HepG2 (cell line): ENCODE measurements around the gene SND1. TPM values are rescaled to one million over a fixed set of nuclear protein-coding genes. Genes with fewer than 3 reads are reported as not detected.

Source experiments
- ATAC-seq: fragments of 200-7000 bp; cut with Tn5 transposase; 3 replicates; pipeline ENCODE4 v1.9.1; 2020; ENCODE audit warnings: mild to moderate bottlenecking, moderate library complexity
- BruUV-seq: library from RNA; stranded (reverse); fragments of 400-500 nt; replicated peaks from 2 replicates; lab custom pipeline; 2021; lab: Mats Ljungman, UMichigan
- CTCF ChIA-PET: fragments of 300-600 bp; formaldehyde crosslinking; extraction: SDS; loops from one replicate; lab custom pipeline; 2021; ENCODE audit warnings: low total read pairs, inconsistent platforms, low intra/inter-chr PET ratio; lab: Yijun Ruan, JAX
- POLR2A ChIA-PET: fragments of 350-600 bp; sonication (Branson Sonifier 250); formaldehyde crosslinking; loops from one replicate; lab custom pipeline; 2020; ENCODE audit warnings: antibody characterized with exemption, inconsistent platforms; lab: Yijun Ruan, JAX
- DNase-seq: peaks from one replicate; pipeline ENCODE4 v3.0.0-alpha.2; 2015; ENCODE audit warnings: low spot score
- FAIRE-seq: peaks from 3 replicates; lab custom pipeline; 2011; peaks lifted over from hg19 to GRCh38; lab: Jason Lieb, UNC
- H2AFZ ChIP-seq: one replicate; pipeline ENCODE4 v1.6.1; 2011; ENCODE audit warnings: low read length, inconsistent platforms
- H3K27ac ChIP-seq: fragments of 300-600 bp; 3 replicates; pipeline ENCODE4 v1.8.0; 2011; ENCODE audit warnings: mixed run types, mild to moderate bottlenecking, mixed read lengths, low read length, inconsistent platforms; ENCODE audit not compliant: insufficient read depth; ENCODE audit errors: extremely low read length
- H3K27me3 ChIP-seq, 2 experiments: fragments of 200-600 bp in 1 of 2; 2 replicates in 1 of 2; 3 replicates in 1 of 2; pipeline versions ENCODE4 v1.6.0 to v1.8.0; 2011; ENCODE audit warnings: low read length in 2 of 2, mild to moderate bottlenecking in 2 of 2, moderate library complexity in 2 of 2, inconsistent platforms in 1 of 2; ENCODE audit not compliant: insufficient read depth in 2 of 2, control insufficient read depth in 1 of 2
- H3K36me3 ChIP-seq, 2 experiments: fragments of 200-600 bp in 1 of 2; replicated peaks in 1 of 2; 2 replicates in 1 of 2; 3 replicates in 1 of 2; pipeline versions ENCODE4 v1.5.1 to v1.8.0; 2011; ENCODE audit warnings: low read length in 2 of 2, inconsistent platforms in 1 of 2; ENCODE audit not compliant: insufficient read depth in 2 of 2, control insufficient read depth in 1 of 2
- H3K4me1 ChIP-seq: 2 replicates; pipeline ENCODE4 v1.5.1; 2012; ENCODE audit warnings: low read length, inconsistent platforms; ENCODE audit not compliant: insufficient read depth
- H3K4me2 ChIP-seq: 2 replicates; pipeline ENCODE4 v1.6.0; 2011; ENCODE audit warnings: low read depth, low read length, inconsistent platforms
- H3K4me3 ChIP-seq, 3 experiments: fragments of 200-600 bp in 1 of 3; sonication (generic), shearing (Covaris generic) in 1 of 3; replicated peaks in 1 of 3; 2 replicates each; pipeline ENCODE4 v1.5.1; 2011 to 2016; ENCODE audit warnings: low read length in 3 of 3, inconsistent platforms in 2 of 3, low read depth in 2 of 3, mild to moderate bottlenecking in 2 of 3, control low read depth in 1 of 3, mixed read lengths in 1 of 3; ENCODE audit not compliant: insufficient read depth in 1 of 3
- H3K79me2 ChIP-seq: one replicate; pipeline ENCODE4 v1.6.1; 2011; ENCODE audit warnings: low read length, inconsistent platforms; ENCODE audit not compliant: insufficient read depth
- H3K9ac ChIP-seq: 2 replicates; pipeline ENCODE4 v1.6.0; 2011; ENCODE audit warnings: mild to moderate bottlenecking, low read depth, low read length, inconsistent platforms; ENCODE audit not compliant: insufficient read depth
- H3K9me3 ChIP-seq: 2 replicates; pipeline ENCODE4 v1.5.1; 2012; ENCODE audit warnings: mild to moderate bottlenecking, low read length
- H4K20me1 ChIP-seq: 2 replicates; pipeline ENCODE4 v1.6.0; 2011; ENCODE audit warnings: inconsistent platforms, mild to moderate bottlenecking, low read length, moderate library complexity; ENCODE audit not compliant: insufficient read depth
- CTCF ChIP-seq: sonication (generic); formaldehyde crosslinking; IDR thresholded peaks from 2 replicates; pipeline ENCODE4 v1.5.0; 2020; ENCODE audit warnings: mild to moderate bottlenecking, missing genetic modification reagents, moderate library complexity
- HNF4G ChIP-seq, 2 experiments: sonication (generic) in 1 of 2; formaldehyde crosslinking in 1 of 2; IDR thresholded peaks; 2 replicates each; pipeline versions ENCODE4 v1.4.0 to v1.6.1; 2011 to 2020; ENCODE audit warnings: borderline replicate concordance in 2 of 2, low read depth in 2 of 2, mild to moderate bottlenecking in 2 of 2, low read length in 1 of 2, missing genetic modification reagents in 1 of 2, moderate library complexity in 1 of 2
- NR2F2 ChIP-seq: IDR thresholded peaks from 2 replicates; pipeline ENCODE4 v1.6.1; 2012; ENCODE audit warnings: low read depth, inconsistent platforms, borderline replicate concordance
- SIX1 ChIP-seq: sonication (generic); formaldehyde crosslinking; IDR thresholded peaks from 2 replicates; pipeline ENCODE4 v1.4.0; 2020; ENCODE audit warnings: missing genetic modification reagents, borderline replicate concordance
- SMC3 ChIP-seq: IDR thresholded peaks from 2 replicates; pipeline ENCODE4 v1.6.1; 2011; ENCODE audit warnings: low read length, improper control_type of control experiment
- STAG1 ChIP-seq: sonication (generic); formaldehyde crosslinking; IDR thresholded peaks from 2 replicates; pipeline ENCODE4 v1.4.0; 2020; ENCODE audit warnings: missing genetic modification reagents
- TMF1 ChIP-seq: sonication (generic); formaldehyde crosslinking; IDR thresholded peaks from 2 replicates; pipeline ENCODE4 v1.8.1; 2022; ENCODE audit warnings: low read depth, missing genetic modification reagents
- XRCC5 ChIP-seq: fragments of 200-400 bp; formaldehyde crosslinking; optimal IDR thresholded peaks from 2 replicates; pipeline ENCODE3; 2017; ENCODE audit warnings: mild to moderate bottlenecking, low read length
- YEATS4 ChIP-seq: sonication (generic); formaldehyde crosslinking; IDR thresholded peaks from 2 replicates; pipeline ENCODE4 v1.4.0; 2020; ENCODE audit warnings: missing genetic modification reagents, borderline replicate concordance
- ZNF18 ChIP-seq: sonication (generic); formaldehyde crosslinking; IDR thresholded peaks from 2 replicates; pipeline ENCODE4 v1.8.0; 2022; ENCODE audit warnings: mild to moderate bottlenecking, missing genetic modification reagents; ENCODE audit not compliant: insufficient replicate concordance
- ZNF782 ChIP-seq: sonication (generic); formaldehyde crosslinking; IDR thresholded peaks from 2 replicates; pipeline ENCODE4 v1.4.0; 2020; ENCODE audit warnings: missing genetic modification reagents, mild to moderate bottlenecking, borderline replicate concordance
- WGBS: methylation state at CpG from one replicate; pipeline ENCODE4 v1.1.6; 2017; ENCODE audit warnings: low lambda C conversion rate; 5-methylcytosine and 5-hydroxymethylcytosine counted together
- in situ Hi-C: cut with HindIII; loops from 2 replicates; pipeline ENCODE4 v1.10.0; 2017; ENCODE audit warnings: low pct_unique_long_range_greater_than_20kb; ENCODE audit not compliant: extremely low pct_ligation_motif_present
- intact Hi-C: fragments of 100-400 bp; cut with micrococcal nuclease; formaldehyde crosslinking; loops from one replicate; pipeline ENCODE4 v1.10.0; 2022; ENCODE audit not compliant: unreplicated experiment
- polyA plus RNA-seq, 8 experiments: library from polyadenylated mRNA; depleted of rRNA in 3 of 8; stranded (reverse) in 7 of 8; unstranded in 1 of 8; fragments of >200 nt; fragmentation: Illumina TruSeq in 4 of 8; extraction: Trizol in 4 of 8; gene quantifications; 2 replicates each; pipeline versions ENCODE4 v1.2.1 to v1.2.3, GENCODE V29; 2011 to 2016; ENCODE audit warnings: low read depth in 4 of 8, missing spikeins in 1 of 8, mixed read lengths in 1 of 8; ENCODE audit not compliant: insufficient read depth in 1 of 8
- total RNA-seq, 5 experiments: library from RNA; depleted of rRNA; stranded (reverse); fragments of >200 nt; fragmentation: Illumina TruSeq; extraction: Trizol; gene quantifications; 2 replicates each; pipeline ENCODE4 v1.2.3, GENCODE V29; 2016; ENCODE audit warnings: low read depth in 1 of 5
- TF ChIP-seq, protein P1 (sequence below): sonication (generic); formaldehyde crosslinking; IDR thresholded peaks from 2 replicates; pipeline ENCODE4 v1.8.1; 2023; ENCODE audit warnings: mild to moderate bottlenecking, moderate library complexity, missing genetic modification reagents
- TF ChIP-seq, protein P2 (sequence below): sonication (generic); formaldehyde crosslinking; IDR thresholded peaks from 2 replicates; pipeline ENCODE4 v1.4.0; 2020; ENCODE audit warnings: mild to moderate bottlenecking, low read depth, missing genetic modification reagents

The SND1 gene
- total and polyA plus RNA-seq, 2 of the 13 experiments (the other 11 are each of a cell fraction or from before 2014, with no cell fraction given), result 110 to 182 TPM

DNA sequence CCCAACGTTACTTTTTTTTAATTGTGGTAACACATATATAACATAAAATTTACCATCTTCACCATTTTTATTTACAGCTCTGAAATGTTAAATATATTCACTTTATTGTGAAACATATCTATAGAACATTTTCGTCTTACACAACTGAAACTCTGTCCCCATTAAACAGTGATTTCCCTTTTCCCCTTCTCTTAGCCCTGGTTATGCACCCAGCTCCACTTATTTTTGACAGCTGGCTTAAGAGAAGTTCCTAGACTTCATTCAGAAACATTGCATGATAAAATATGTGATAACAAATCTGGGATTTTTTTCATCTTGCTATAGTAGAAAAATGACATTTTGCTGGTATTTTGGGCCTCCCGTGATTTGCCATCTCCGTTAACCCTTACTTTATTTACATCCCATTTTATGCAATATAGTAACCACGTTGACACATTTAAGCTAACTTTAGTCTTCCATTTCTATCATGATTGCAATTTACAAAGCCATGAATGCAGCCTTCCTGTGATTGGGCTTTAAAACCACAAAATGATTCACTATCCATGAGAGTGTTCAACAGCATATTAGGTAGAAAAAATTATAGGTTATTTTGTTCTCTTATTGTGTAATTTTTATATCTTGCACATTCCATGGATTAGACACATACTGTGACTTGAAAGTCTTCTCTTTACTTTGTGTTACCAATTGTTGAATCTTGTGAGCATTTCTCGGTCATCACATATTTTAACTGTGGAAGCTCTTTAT, 139.6 kb downstream of the SND1 start (continued):
- TF ChIP-seq HNF4G (IDR thresholded peaks at IDR 0.05; ENCODE audit: borderline replicate concordance, low read depth, low read length), result no peak
- TF ChIP-seq HNF4G (CRISPR knock-in tag; IDR thresholded peaks at IDR 0.05; ENCODE audit: borderline replicate concordance, low read depth), result no peak
- TF ChIP-seq TMF1 (CRISPR knock-in tag), result no peak
- TF ChIP-seq ZNF782 (CRISPR knock-in tag), result no peak
- no peak for TF ChIP-seq NR2F2

DNA sequence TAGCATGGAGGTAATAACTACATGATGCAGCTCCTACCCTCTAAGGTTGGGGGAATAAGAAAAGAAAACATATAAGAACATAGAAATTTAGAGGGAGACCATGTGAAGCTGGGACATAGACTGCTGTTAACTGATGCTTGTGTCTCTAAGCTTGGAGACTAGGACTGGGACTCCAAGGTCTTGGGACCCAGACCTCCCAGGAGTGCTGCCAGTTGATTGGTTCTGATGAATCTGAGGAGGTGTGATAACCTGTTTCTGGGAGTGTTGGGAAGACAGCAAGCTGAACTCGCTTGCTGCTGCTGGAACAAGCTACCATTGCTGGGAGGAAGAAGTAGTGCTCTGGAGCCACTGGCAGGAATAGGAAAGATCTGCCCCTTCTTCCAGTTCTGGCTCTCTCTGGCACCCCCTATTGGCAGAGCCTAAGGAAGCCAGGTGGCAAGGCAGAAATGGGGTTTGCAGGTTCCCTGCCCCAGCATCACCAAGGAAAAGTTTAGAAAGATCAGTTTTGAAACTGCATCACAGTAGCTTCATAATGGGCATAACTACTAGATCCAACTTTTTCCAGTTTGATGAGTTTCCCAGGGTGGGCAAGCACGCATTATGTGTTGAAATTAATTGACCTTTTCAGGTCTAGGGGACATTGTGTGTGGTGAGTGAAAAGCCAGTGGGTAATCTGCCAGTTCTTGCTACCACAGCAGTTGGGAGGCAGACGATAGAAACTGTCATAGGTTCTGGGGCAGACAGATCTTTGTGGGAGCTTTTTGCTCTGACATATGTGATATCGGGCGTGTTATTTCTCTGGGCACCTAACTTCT, 140.7 kb downstream of the SND1 start:
- H4K20me1 ChIP-seq, result peaks cover 14% of the 10 kb centered on the region
- H3K9ac ChIP-seq, result no peak overlapping the region
- no peaks in the 10 kb centered on the region for H3K9me3 ChIP-seq
- ChIA-PET POLR2A (no interaction called here), CTCF (no interaction called here)
- no peak overlapping the region for H3K4me3 ChIP-seq
- intact Hi-C loops, result no loop called here
- peak; percentile 23 for DNase-seq
- in situ Hi-C loops, result no loop called here
- H3K79me2 ChIP-seq, result peaks cover 37% of the 10 kb centered on the region
- no TSS peak for BruUV-seq
- peak; percentile 84 for ATAC-seq
- no peak for FAIRE-seq
- no peaks in the 10 kb centered on the region for H3K27me3 ChIP-seq
- no peak overlapping the region for H3K4me2 ChIP-seq
- H3K36me3 ChIP-seq, result peaks cover 1 to 22% of the 10 kb centered on the region in 2 experiments; a peak in 2 of 5 replicates
- H2AFZ ChIP-seq, result no peak overlapping the region
- WGBS, result 100% methylated on average over 5 of the region's 5 CpGs
- H3K27ac ChIP-seq, result no peak overlapping the region
- H3K4me1 ChIP-seq, result no peaks in the 10 kb centered on the region
- TF ChIP-seq SIX1 (CRISPR knock-in tag) (no peak), SMC3 (peak; percentile 7; the same call in 1 of the 2 replicates), STAG1 (CRISPR knock-in tag) (peak; percentile 30; the same call in 1 of the 2 replicates), ZNF18 (CRISPR knock-in tag) (no peak), CTCF (peak; percentile 55), YEATS4 (CRISPR knock-in tag) (no peak), XRCC5 (peak; percentile 33)
- TF ChIP-seq, protein P1, sequence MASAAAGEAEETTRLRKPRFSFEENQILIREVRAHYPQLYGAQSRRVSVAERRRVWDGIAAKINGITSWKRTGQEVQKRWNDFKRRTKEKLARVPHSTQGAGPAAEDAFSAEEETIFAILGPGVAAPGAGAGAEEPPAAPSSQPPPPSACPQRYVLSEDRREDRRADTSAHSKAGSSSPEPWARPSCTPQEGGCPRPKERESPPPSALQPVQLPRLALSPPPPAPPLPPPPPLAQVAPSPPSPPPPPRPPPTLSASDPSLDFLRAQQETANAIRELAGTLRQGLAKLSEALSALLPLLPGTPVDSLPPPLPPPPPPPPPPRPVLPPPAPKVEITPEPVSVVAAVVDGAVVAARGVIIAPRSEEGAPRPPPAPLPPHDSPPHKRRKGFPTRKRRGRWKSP (CRISPR knock-in tag), result no peak
- TF ChIP-seq, protein P2, sequence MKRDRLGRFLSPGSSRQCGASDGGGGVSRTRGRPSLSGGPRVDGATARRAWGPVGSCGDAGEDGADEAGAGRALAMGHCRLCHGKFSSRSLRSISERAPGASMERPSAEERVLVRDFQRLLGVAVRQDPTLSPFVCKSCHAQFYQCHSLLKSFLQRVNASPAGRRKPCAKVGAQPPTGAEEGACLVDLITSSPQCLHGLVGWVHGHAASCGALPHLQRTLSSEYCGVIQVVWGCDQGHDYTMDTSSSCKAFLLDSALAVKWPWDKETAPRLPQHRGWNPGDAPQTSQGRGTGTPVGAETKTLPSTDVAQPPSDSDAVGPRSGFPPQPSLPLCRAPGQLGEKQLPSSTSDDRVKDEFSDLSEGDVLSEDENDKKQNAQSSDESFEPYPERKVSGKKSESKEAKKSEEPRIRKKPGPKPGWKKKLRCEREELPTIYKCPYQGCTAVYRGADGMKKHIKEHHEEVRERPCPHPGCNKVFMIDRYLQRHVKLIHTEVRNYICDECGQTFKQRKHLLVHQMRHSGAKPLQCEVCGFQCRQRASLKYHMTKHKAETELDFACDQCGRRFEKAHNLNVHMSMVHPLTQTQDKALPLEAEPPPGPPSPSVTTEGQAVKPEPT, result no peak
